Endodermal cell (in vitro differentiated cells): ENCODE data around the gene PRKCZ. TPM values are rescaled to one million over a fixed set of nuclear protein-coding genes. Genes with fewer than 3 reads are reported as not detected.
"Not testable (repeated sequence)": the region's sequence is repeated elsewhere in the genome, so short reads cannot be mapped to it uniquely, and the experiment has no call there.

Experiments used
- DNase-seq: peaks from one replicate; pipeline ENCODE4 v3.0.0-alpha.2; 2017
- H3K27ac ChIP-seq: 2 replicates; pipeline ENCODE4 v1.5.1; 2013; ENCODE audit warnings: mild to moderate bottlenecking, low read depth, low read length, moderate library complexity
- H3K27me3 ChIP-seq: 2 replicates; pipeline ENCODE4 v1.6.1; 2013; ENCODE audit warnings: mild to moderate bottlenecking, low read length, moderate library complexity; ENCODE audit not compliant: insufficient read depth, control insufficient read depth, poor library complexity, severe bottlenecking
- H3K36me3 ChIP-seq: 2 replicates; pipeline ENCODE4 v1.7.0; 2013; ENCODE audit warnings: mild to moderate bottlenecking, low read length, moderate library complexity; ENCODE audit not compliant: control insufficient read depth, insufficient read depth
- H3K4me1 ChIP-seq: one replicate; pipeline ENCODE4 v1.7.0; 2013; ENCODE audit warnings: low read length; ENCODE audit not compliant: control insufficient read depth, insufficient read depth
- H3K4me3 ChIP-seq: 2 replicates; pipeline ENCODE4 v1.5.1; 2013; ENCODE audit warnings: mild to moderate bottlenecking, low read length, moderate library complexity
- H3K9ac ChIP-seq: 2 replicates; pipeline ENCODE4 v1.6.1; 2013; ENCODE audit warnings: mild to moderate bottlenecking, low read length, moderate library complexity; ENCODE audit not compliant: poor library complexity, severe bottlenecking; ENCODE audit errors: extremely low read depth
- H3K9me3 ChIP-seq: 2 replicates; pipeline ENCODE4 v1.6.1; 2013; ENCODE audit warnings: mild to moderate bottlenecking, low read length, moderate library complexity; ENCODE audit not compliant: control insufficient read depth
- H3K27ac Mint-ChIP-seq: 2 replicates; pipeline ENCODE4 v1.8.0; 2020; ENCODE audit warnings: mixed read lengths
- H3K27me3 Mint-ChIP-seq: 2 replicates; pipeline ENCODE4 v1.8.0; 2021; ENCODE audit warnings: mild to moderate bottlenecking, mixed read lengths; ENCODE audit not compliant: insufficient read depth
- H3K36me3 Mint-ChIP-seq: 2 replicates; pipeline ENCODE4 v1.8.0; 2020; ENCODE audit warnings: low read depth, mixed read lengths
- H3K4me1 Mint-ChIP-seq: 2 replicates; pipeline ENCODE4 v1.8.0; 2020; ENCODE audit warnings: mixed read lengths
- H3K4me3 Mint-ChIP-seq: 2 replicates; pipeline ENCODE4 v1.8.0; 2020; ENCODE audit warnings: mild to moderate bottlenecking, moderate library complexity, mixed read lengths
- H3K9me3 Mint-ChIP-seq: 2 replicates; pipeline ENCODE4 v1.8.0; 2020; ENCODE audit warnings: mild to moderate bottlenecking, mixed read lengths
- WGBS, 2 experiments: methylation state at CpG; one replicate each; pipeline versions ENCODE4 v1.1.5 to v1.1.7; 2013; ENCODE audit warnings: missing lambda C conversion rate in 2 of 2, mixed read lengths in 1 of 2; ENCODE audit not compliant: insufficient coverage in 1 of 2, insufficient read length in 1 of 2; 5-methylcytosine and 5-hydroxymethylcytosine counted together
- total RNA-seq, 2 donors: library from RNA; stranded (reverse); fragmentation: NEBNext Ultra II Directional in 1 of 2; extraction: Animal tissue kit (Norgen Biotek cat#: 25700) in 1 of 2; gene quantifications; 2 replicates in 1 of 2; 3 replicates in 1 of 2; pipeline ENCODE4 v1.2.1, GENCODE V29; 2021
- TF ChIP-seq, protein P1 (sequence below): fragments of 200-600 bp; sonication (generic); conservative IDR thresholded peaks from 2 replicates; pipeline ENCODE4 v1.5.0; 2021; ENCODE audit warnings: antibody characterized with exemption, mild to moderate bottlenecking

PRKCZ gene
- total RNA-seq, 2 donors from 2014 or later, result 49.9 to 68.5 TPM

DNA sequence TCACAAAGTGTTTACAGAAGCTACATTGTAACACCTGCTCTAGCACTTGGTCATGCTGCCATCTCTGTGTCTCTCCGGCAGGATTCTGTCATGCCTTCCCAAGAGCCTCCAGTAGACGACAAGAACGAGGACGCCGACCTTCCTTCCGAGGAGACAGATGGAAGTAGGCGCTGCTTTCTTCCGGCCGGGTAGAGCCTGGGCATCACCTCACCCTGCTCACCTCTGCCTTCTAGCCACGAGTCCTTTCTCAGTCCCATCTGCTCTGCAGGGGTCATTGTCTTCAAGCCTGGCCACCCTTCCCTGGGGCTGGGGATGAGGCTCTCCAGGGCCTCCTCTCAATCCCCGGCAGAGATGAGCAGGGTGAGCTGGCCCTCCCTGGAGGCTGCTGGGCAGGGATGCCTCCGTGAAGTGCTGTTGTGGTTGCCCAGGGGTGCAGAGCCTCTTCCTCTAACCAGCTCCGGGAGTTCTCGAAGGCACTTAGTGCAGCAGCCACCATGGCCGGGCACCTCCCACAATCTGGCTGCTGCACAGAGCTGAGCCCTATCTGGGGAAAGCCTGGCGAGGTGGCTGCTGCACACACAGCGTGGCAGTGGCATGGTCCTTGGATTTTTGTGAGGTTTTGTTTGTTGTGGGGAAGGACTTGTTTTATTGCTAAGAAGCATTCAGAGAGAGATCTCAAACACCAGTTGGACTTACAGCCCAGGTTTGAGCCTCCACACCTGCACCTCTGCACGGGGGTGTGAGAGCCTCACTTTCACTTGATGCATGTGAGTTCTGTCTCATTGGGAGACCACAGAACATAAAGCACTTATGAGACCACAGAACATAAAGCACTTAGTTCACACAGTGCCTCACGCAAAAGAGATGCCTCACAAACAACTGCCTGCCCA is 96.0 kb downstream of the PRKCZ start:
- no peak overlapping the region for H3K4me3 ChIP-seq
- H3K4me1 Mint-ChIP-seq, result no peaks in the 10 kb centered on the region
- H3K4me3 Mint-ChIP-seq, result no peak overlapping the region
- TF ChIP-seq, protein P1, sequence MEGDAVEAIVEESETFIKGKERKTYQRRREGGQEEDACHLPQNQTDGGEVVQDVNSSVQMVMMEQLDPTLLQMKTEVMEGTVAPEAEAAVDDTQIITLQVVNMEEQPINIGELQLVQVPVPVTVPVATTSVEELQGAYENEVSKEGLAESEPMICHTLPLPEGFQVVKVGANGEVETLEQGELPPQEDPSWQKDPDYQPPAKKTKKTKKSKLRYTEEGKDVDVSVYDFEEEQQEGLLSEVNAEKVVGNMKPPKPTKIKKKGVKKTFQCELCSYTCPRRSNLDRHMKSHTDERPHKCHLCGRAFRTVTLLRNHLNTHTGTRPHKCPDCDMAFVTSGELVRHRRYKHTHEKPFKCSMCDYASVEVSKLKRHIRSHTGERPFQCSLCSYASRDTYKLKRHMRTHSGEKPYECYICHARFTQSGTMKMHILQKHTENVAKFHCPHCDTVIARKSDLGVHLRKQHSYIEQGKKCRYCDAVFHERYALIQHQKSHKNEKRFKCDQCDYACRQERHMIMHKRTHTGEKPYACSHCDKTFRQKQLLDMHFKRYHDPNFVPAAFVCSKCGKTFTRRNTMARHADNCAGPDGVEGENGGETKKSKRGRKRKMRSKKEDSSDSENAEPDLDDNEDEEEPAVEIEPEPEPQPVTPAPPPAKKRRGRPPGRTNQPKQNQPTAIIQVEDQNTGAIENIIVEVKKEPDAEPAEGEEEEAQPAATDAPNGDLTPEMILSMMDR, result no peak
- H3K9me3 ChIP-seq, result no peaks in the 10 kb centered on the region
- H3K27ac Mint-ChIP-seq, result no peak overlapping the region
- H3K9me3 Mint-ChIP-seq, result no peaks in the 10 kb centered on the region
- H3K36me3 Mint-ChIP-seq, result peaks cover 24% of the 10 kb centered on the region
- peaks cover 20% of the 10 kb centered on the region for H3K36me3 ChIP-seq
- H3K27ac ChIP-seq, result no peak overlapping the region
- H3K27me3 Mint-ChIP-seq, result no peaks in the 10 kb centered on the region
- no peak overlapping the region for H3K9ac ChIP-seq
- H3K4me1 ChIP-seq, result no peaks in the 10 kb centered on the region
- WGBS, 2 experiments, result 94 to 97% methylated on average over 17 to 19 of the region's 19 CpGs
- DNase-seq, result no peak
- H3K27me3 ChIP-seq, result no peaks in the 10 kb centered on the region

DNA sequence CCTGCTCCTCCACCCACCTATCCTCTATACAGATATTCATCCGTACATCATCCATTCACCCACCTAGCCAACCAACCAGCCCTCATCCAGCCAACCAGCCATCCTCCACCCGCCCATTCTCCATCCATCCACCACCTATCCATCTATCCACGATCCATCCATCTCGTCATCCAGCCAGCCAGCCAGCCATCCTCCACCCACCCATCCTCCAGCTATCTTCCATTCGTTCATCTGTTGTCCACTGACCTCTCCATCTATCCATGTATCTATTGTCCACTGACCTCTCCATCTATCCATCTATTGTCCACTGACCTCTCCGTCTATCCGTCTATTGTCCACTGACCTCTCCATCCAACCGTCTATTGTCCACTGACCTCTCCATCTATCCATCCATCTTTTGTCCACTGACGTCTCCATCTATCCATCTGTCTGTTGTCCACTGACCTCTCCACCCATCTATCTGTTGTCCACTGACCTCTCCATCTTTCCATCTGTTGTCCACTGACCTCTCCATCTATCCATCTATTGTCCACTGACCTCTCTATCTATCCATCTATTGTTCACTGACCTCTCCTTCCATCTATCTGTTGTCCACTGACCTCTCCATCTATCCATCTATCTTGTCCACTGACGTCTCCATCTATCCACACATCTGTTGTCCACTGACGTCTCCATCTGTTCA is 96.8 kb downstream of the PRKCZ start:
- H3K4me1 Mint-ChIP-seq, result no peaks in the 10 kb centered on the region
- Histone ChIP-seq H3K27ac (no peak overlapping the region), H3K27me3 (no peaks in the 10 kb centered on the region), H3K36me3 (peaks cover 20% of the 10 kb centered on the region), H3K4me3 (no peak overlapping the region), H3K9me3 (no peaks in the 10 kb centered on the region), H3K9ac (no peak overlapping the region), H3K4me1 (no peaks in the 10 kb centered on the region)
- H3K27me3 Mint-ChIP-seq, result no peaks in the 10 kb centered on the region
- no peaks in the 10 kb centered on the region for H3K9me3 Mint-ChIP-seq
- no peak overlapping the region for H3K27ac Mint-ChIP-seq
- WGBS, 2 experiments, result 91 to 99% methylated on average over 8 to 11 of the region's 11 CpGs
- no peak overlapping the region for H3K4me3 Mint-ChIP-seq
- TF ChIP-seq, protein P1, result no peak
- peaks cover 28% of the 10 kb centered on the region for H3K36me3 Mint-ChIP-seq
- no peak for DNase-seq

DNA sequence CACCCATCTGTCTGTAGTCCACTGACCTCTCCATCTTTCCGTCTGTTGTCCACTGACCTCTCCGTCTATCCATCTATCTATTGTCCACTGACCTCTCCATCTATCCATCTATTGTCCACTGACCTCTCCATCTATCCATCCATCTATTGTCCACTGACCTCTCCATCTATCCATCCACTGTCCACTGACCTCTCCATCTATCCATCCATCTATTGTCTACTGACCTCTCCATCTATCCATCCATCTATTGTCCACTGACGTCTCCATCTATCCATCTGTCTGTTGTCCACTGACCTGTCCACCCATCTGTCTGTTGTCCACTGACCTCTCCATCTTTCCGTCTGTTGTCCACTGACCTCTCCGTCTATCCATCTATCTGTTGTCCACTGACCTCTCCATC is 97.7 kb downstream of the PRKCZ start:
- H3K9ac ChIP-seq, H3K27me3 ChIP-seq, H3K27me3 Mint-ChIP-seq, H3K27ac ChIP-seq, H3K4me1 ChIP-seq, H3K4me3 Mint-ChIP-seq, H3K9me3 Mint-ChIP-seq, H3K9me3 ChIP-seq, DNase-seq, H3K4me1 Mint-ChIP-seq, H3K27ac Mint-ChIP-seq, H3K4me3 ChIP-seq: not testable (repeated sequence)
- peaks cover 20% of the 10 kb centered on the region for H3K36me3 ChIP-seq
- 84 to 92% methylated on average over 3 to 5 of the region's 5 CpGs for WGBS, 2 experiments
- H3K36me3 Mint-ChIP-seq, result peaks cover 28% of the 10 kb centered on the region
